Motor neuron (in vitro differentiated cells): Measurements from ENCODE around the gene CREBRF. TPM values are rescaled to one million over a fixed set of nuclear protein-coding genes. Genes with fewer than 3 reads are reported as not detected.
"Not testable (repeated sequence)": the region's sequence is repeated elsewhere in the genome, so short reads cannot be mapped to it uniquely, and the experiment has no call there.

ENCODE experiments used
- ATAC-seq, 8 experiments: fragments of 200-7000 bp; cut with Tn5 transposase; replicated peaks in 6 of 8; 2 replicates each; pipeline ENCODE4 v1.8.0; 2021; ENCODE audit warnings: mild to moderate bottlenecking in 8 of 8, moderate library complexity in 8 of 8
- H3K27ac ChIP-seq, 2 donors: fragments of 250-450 bp; sonication (Bioruptor Pico); 2 replicates each; pipeline ENCODE4 v1.9.0; 2021; ENCODE audit warnings: antibody characterized with exemption in 2 of 2, mild to moderate bottlenecking in 2 of 2, moderate library complexity in 1 of 2
- H3K4me1 ChIP-seq, 2 donors: fragments of 250-450 bp; sonication (Bioruptor Pico); replicated peaks in 1 of 2; 2 replicates each; pipeline ENCODE4 v1.6.1; 2021; ENCODE audit warnings: antibody characterized with exemption in 2 of 2, mild to moderate bottlenecking in 2 of 2, moderate library complexity in 1 of 2
- H3K4me3 ChIP-seq, 5 donors: fragments of 250-450 bp; sonication (Bioruptor Pico); 2 replicates each; pipeline ENCODE4 v1.9.0; 2021; ENCODE audit warnings: antibody characterized with exemption in 5 of 5, mild to moderate bottlenecking in 5 of 5, moderate library complexity in 4 of 5
- WGBS, 10 experiments: fragments of 450-650 bp; shearing (Covaris generic); methylation state at CpG; one replicate each; pipeline ENCODE4 v1.0.0; 2022; 5-methylcytosine and 5-hydroxymethylcytosine counted together
- in situ Hi-C, 9 experiments: fragments of 400-800 bp; cut with MboI; loops; one replicate each; pipeline ENCODE4 v1.15.0; 2021; ENCODE audit warnings: low sequenced_read_pairs in 9 of 9, low pct_unique_long_range_greater_than_20kb in 2 of 9; ENCODE audit not compliant: unreplicated experiment in 9 of 9
- total RNA-seq, 8 experiments: library from RNA; unstranded; fragments of 300-600 nt; gene quantifications; 2 replicates each; pipeline versions ENCODE4 v1.2.3 to v1.2.4, GENCODE V29; 2022

CREBRF gene, protein sequence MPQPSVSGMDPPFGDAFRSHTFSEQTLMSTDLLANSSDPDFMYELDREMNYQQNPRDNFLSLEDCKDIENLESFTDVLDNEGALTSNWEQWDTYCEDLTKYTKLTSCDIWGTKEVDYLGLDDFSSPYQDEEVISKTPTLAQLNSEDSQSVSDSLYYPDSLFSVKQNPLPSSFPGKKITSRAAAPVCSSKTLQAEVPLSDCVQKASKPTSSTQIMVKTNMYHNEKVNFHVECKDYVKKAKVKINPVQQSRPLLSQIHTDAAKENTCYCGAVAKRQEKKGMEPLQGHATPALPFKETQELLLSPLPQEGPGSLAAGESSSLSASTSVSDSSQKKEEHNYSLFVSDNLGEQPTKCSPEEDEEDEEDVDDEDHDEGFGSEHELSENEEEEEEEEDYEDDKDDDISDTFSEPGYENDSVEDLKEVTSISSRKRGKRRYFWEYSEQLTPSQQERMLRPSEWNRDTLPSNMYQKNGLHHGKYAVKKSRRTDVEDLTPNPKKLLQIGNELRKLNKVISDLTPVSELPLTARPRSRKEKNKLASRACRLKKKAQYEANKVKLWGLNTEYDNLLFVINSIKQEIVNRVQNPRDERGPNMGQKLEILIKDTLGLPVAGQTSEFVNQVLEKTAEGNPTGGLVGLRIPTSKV
- total RNA-seq, result 10 to 100 TPM in 7 of 8 experiments, 1 to 10 TPM in 1; 7.9 to 20.8 (median 15.6) TPM

DNA sequence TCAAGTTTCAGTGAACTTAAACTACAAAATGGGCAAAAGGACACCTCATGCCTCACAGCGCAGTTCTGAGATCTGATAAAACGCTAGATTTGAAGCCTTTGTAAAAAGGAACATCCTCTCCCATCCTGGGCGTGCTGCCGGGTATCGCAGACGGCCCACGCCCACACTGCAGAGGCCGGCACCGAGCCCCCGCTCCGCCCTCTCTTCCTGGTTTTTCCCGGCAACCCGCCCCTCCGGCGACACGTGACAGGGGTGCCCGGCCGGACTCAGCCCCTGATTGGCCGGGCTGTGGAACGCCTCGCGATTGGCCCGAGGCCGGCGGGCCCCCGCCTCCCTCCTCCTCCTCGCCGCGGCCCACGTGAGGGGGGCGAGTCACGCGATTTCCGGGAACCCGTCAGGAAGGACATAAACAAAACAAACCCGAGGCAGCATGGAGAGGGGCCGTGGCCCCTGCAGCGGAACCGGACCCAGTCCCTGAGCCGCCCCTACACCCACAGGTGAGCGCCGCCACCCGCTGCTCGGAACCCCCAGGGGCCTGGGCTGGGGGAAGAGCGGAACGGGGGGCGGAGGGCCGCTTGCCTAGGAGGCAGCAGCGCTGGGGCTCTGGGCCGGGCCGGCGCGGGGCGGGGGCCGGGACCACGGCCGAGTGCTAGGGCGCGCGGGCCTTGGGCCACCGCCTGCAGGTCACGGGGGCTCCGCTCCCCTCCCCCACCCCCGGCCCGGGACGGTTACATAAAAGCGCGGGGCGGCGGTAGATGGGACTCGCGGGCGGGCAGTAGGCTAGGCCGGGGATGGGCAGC, at the start of gene CREBRF:
Gene CREBRF (plus strand): TSS at position 370 of the 800 bp plus-strand sequence. CDS start 24,424 bp downstream, outside the sequence.
- ATAC-seq, result peak; percentile 56 to 75 (median 72)
- Histone ChIP-seq H3K4me3 (peak within 1 kb of the TSS; percentile 88 to 98 (median 93)), H3K4me1 (peaks cover 0 to 7% of the 10 kb centered on the region in 2 donors), H3K27ac (peak within 1 kb of the TSS; percentile 73 to 85)
- in situ Hi-C loops, result no loop called here
- WGBS, 10 experiments, result 0 to 7% (median 0%) methylated on average over 2 to 8 of the region's 74 CpGs; no CpG with 5 or more reads in 5 of the 10 experiments

DNA sequence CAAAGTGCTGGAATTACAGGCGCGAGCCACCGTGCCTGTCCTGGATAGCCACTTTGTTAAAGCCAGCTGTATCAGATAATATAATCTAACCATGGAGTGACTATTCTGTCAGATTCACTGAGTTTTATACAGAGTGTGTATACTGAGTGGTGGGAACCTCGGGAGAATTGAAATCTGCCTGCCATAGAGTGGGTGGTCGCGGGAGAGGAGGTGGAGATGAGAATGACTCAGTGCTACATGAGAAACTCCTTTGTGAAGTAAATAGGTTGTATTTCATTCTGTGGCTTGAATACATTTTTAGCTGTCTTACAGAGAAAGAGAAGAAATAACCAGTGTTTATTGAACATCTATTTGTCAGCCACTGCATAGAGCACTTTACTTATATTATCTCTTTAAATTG, 46.1 kb upstream of the CREBRF start:
- ATAC-seq, result no peak
- 20 to 92% (median 58%) methylated on average over 1 to 6 of the region's 6 CpGs; no CpG with 5 or more reads in 5 of the 10 experiments for WGBS, 10 experiments
- Histone ChIP-seq H3K4me1 (peaks cover 10 to 15% of the 10 kb centered on the region in 2 donors), H3K4me3 (no peak overlapping the region), H3K27ac (no peak overlapping the region)
- in situ Hi-C loops, result no loop called here

DNA sequence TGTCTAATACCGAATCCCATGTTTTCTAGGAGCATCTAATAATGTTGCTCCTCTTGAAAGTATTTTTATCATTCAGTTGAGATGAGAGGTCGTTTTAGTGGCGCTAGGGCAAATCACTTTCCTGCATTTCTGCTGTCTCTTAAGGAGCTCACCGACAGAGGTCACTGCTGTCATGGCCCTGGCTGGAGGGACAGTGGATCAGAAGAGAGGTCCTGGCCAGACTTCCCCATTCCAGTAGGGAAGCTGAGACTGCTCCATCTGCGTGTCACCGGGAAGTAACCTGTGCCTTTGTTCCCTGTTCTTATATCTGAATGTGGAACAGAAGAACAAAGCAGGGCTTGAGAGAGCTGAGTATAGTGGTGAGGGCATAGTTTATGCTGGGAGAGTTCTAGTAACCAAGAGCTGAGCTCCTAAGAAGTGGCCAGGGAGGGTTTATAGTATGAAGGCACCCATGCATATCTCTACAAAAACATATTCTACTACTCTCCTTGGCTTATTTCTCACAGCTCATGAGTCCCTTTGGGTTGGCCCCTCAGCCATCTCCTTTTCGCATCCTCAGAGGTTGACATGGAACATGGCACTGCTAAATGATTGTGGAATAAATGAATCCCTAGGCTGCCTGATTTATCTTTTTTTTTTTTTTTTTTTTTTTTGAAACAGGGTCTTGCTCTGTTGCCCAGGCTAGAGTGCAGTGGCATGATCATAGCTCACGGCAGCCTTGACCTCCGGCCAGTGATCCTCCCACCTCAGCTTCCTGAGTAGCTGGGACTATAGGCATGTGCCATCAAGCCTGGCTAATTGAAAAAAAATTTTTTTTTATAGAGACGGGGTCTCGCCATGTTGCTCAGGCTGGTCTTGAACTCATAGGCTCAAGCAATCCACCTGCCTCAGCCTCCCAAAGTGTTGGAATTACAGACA, 45.3 kb upstream of the CREBRF start:
- H3K27ac ChIP-seq, result no peak overlapping the region
- WGBS, 10 experiments, result 50 to 100% (median 75%) methylated on average over 2 to 9 of the region's 11 CpGs
- in situ Hi-C loops, result no loop called here
- H3K4me1 ChIP-seq, result peaks cover 10 to 15% of the 10 kb centered on the region in 2 donors
- peak in 6 of 8 experiments; percentile 31 to 61 (median 37) for ATAC-seq
- H3K4me3 ChIP-seq, result no peak overlapping the region

DNA sequence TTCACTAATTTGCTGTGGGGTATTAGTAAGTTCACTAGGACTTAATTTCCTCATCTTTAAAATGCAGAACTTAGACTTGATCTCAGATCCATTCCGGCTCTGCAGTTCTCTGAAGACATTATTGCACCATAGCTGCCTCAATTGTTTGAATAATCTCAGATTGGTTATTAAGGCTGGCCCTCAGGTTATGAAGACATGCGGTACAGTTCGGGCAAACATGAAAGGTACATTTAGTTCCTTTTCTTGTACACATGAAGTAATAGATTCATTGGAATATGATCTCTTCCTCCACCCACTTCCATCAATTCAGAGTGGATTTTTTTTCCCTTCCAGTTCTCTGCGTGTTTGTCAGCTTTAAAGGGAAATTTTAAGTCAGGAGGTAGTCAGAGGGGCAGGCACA, 44.6 kb upstream of the CREBRF start:
- H3K27ac ChIP-seq, result no peak overlapping the region
- ATAC-seq, result peak in 1 of 8 experiments; percentile 20
- peaks cover 10 to 15% of the 10 kb centered on the region in 2 donors for H3K4me1 ChIP-seq
- no peak overlapping the region for H3K4me3 ChIP-seq
- in situ Hi-C loops, result no loop called here
- WGBS, 10 experiments, result 48 to 100% (median 96%) methylated on average over 1 to 4 of the region's 4 CpGs; no CpG with 5 or more reads in 1 of the 10 experiments

DNA sequence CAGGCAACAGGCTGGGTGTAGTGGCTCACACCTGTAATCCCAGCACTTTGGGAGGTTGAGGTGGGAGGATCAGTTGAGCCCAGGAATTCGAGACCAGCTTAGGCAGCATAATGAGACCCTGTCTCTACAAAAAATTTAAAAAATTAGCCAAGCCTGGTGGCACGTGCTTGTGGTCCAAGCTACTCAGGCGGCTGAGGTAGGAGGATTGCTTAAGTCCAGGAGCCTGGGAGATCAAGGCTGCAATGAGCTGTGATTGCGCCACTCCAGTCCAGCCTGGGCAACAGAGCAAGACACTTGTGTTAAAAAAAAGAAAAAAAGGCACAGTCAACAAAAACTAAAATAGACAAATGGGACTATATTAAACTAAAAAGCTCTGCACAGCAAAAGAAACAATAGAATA, 43.3 kb upstream of the CREBRF start:
- Histone ChIP-seq H3K4me1 (peaks cover 4 to 8% of the 10 kb centered on the region in 2 donors), H3K4me3 (no peak overlapping the region), H3K27ac (no peak overlapping the region)
- no peak for ATAC-seq
- in situ Hi-C loops, result no loop called here
- 88 to 100% (median 96%) methylated on average over 1 to 4 of the region's 4 CpGs; no CpG with 5 or more reads in 1 of the 10 experiments for WGBS, 10 experiments

DNA sequence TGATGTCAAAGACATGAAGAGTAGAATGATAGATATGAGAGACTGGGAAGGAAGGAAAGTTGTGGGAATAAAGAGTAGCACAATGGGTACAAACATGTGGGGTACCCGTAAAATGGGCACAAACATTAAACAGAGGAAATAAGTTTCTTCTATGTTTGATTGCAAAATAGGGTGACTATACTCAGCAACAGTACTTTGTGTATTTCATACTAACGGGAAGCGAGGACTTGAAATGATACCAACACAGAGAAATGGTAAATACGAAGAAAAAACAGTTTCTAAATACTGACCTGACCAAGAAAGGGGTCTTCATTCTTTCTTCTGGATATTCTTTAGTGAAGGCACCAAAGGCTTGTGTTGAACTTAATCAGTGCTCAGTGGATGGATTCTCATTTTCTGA, 41.5 kb upstream of the CREBRF start:
- H3K4me1 ChIP-seq, result peaks cover 4% of the 10 kb centered on the region in 2 donors
- no peak overlapping the region for H3K4me3 ChIP-seq
- H3K27ac ChIP-seq, result no peak overlapping the region
- WGBS, 10 experiments, result 90 to 100% (median 98%) methylated on average over 2 to 4 of the region's 4 CpGs
- no peak for ATAC-seq
- in situ Hi-C loops, result no loop called here

DNA sequence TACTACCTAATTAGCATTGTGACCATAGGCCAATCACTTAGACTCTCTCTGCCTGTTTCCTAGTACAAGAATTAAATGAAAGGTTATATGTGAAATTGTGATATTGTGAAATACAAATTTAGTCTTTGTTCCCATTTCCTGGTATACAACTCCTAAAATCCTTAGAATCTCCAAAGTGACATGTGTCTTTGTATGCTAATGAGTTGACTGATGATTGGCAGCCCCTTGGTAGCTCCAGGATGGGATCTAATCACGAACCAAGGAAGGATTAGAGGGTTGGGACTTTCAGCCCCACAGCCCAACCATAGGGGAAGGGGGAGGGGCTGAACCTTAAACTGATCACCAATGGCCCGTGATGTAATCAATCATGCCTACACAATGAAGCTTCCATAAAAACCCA, 41.0 kb upstream of the CREBRF start:
- H3K27ac ChIP-seq, result no peak overlapping the region
- peaks cover 3 to 4% of the 10 kb centered on the region in 2 donors for H3K4me1 ChIP-seq
- ATAC-seq, result no peak
- H3K4me3 ChIP-seq, result no peak overlapping the region
- 92 to 100% (median 100%) methylated on average over 1 to 2 of the region's 2 CpGs; no CpG with 5 or more reads in 6 of the 10 experiments for WGBS, 10 experiments
- in situ Hi-C loops, result no loop called here

DNA sequence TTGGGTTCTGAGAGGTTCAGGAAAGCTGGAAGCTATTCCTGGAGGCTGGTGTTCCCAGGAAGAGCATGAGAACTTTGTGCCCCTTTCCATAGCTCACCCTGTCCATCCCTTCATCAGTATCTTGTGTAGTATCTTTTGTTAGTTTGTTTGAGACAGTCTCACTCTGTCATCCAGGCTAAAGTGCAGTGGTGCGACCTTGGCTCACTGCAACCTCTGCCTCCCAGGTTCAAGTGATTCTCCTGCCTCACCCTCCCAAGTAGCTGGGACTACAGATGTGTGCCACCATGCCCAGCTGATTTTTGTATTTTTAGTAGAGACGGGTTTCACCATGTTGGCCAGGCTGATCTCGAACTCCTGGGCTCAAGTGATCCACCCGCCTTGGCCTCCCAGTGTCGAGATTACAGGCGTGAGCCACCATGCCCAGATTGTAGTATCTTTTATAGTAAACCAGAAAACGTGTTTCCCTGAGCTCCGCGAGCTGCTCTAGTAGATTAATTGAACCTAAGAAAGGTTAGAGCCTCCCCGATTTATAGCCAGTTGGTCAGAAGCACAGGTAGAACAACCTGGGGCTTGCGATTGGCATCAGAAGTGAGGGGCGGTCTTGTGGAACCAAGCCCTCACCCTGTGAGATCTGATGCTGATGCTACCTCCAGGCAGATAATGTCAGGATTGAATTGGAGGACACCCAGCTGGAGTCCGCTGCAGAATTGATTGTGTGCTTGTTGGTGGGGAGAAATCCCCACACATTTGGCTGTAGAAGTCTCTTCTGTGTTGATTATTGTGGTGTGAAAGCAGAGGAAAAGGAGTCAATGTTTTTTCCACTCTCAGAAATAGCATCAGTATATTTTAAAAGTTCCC, 40.3 kb upstream of the CREBRF start:
- in situ Hi-C loops, result no loop called here
- H3K4me1 ChIP-seq, result no peaks in the 10 kb centered on the region
- H3K27ac ChIP-seq, result no peak overlapping the region
- no peak overlapping the region for H3K4me3 ChIP-seq
- 80 to 100% (median 96%) methylated on average over 1 to 6 of the region's 13 CpGs; no CpG with 5 or more reads in 2 of the 10 experiments for WGBS, 10 experiments
- no peak for ATAC-seq

DNA sequence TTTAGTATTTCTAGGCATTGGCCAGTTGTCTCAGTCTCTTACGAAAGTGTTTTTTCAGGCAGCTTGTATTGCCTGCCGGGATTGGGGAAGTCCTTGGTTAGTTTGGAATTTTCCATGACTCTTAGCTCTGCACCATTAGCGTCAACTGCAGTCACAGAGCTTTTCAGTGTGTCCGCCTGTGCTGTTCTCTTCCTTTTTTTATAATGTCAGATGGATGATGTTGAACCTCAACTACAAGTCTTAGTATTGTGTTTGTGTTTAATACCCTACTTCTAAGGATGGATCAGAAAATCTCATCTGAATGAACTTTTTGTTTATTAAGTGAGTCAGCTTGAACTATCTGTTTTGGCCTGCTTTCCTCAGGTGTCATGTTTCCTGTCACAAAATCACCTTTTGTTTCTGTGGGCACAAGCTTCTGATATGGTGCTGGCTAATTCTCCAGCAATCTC, 39.5 kb upstream of the CREBRF start:
- H3K27ac ChIP-seq, result no peak overlapping the region
- in situ Hi-C loops, result no loop called here
- no peaks in the 10 kb centered on the region for H3K4me1 ChIP-seq
- H3K4me3 ChIP-seq, result no peak overlapping the region
- 47 to 93% (median 76%) methylated on average over 2 to 4 of the region's 4 CpGs; no CpG with 5 or more reads in 4 of the 10 experiments for WGBS, 10 experiments
- ATAC-seq, result peak in 1 of 8 experiments; percentile 41

DNA sequence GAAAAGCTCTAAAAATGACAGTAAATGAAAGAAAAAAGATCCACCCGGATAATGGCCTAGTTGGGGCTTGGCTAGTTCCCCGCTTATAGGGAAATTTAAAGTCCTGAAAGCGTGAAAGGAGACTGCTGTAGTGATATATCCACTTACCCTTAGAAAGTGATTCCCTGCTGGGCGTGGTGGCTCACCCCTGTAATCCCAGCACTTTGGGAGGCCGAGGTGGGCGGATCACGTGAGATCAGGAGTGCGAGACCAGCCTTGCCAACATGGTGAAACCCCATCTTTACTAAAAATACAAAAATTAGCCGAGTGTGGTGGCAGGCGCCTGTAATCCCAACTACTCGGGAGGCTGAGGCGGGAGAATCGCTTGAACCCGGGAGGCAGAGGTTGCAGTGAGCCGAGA, 39.1 kb upstream of the CREBRF start:
- ATAC-seq, H3K4me1 ChIP-seq, H3K4me3 ChIP-seq, H3K27ac ChIP-seq, in situ Hi-C loops: not testable (repeated sequence)
- 0 to 100% (median 96%) methylated on average over 1 to 10 of the region's 15 CpGs; no CpG with 5 or more reads in 4 of the 10 experiments for WGBS, 10 experiments

DNA sequence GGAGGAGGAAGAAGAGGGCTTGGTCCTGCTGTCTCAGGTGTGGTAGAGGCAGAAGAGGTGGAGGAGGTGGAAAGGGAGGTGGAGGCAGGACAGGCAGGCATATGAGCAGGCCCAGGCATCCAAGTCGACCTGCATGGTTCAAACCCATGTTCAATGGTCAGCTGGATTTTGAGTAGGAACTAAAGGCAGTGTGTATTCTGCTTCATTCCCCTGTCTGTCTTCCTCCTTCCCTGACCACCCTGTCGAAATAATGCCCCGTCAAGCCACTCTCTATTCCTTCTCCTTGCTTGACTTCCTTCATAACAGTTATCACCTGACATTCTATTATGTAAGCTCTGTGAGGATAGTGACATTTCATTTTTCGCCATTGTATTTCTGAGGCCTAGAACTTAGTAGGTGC, 37.8 kb upstream of the CREBRF start:
- ATAC-seq, result no peak
- Histone ChIP-seq H3K4me1 (no peaks in the 10 kb centered on the region), H3K27ac (no peak overlapping the region), H3K4me3 (no peak overlapping the region)
- in situ Hi-C loops, result no loop called here
- 81 to 100% (median 96%) methylated on average over 1 to 4 of the region's 4 CpGs; no CpG with 5 or more reads in 1 of the 10 experiments for WGBS, 10 experiments
